Activated CD8-positive, alpha-beta T cell treated with anti-CD3 and anti-CD28 coated beads for 36 hours (primary cell): ENCODE measurements around the gene ADARB1. TPM values are rescaled to one million over a fixed set of nuclear protein-coding genes. Genes with fewer than 3 reads are reported as not detected.

ENCODE experiments used
- ATAC-seq: fragments of 200-7000 bp; cut with Tn5 transposase; one replicate; pipeline ENCODE4 v1.10.0; 2021; ENCODE audit warnings: mild to moderate bottlenecking, moderate library complexity
- CTCF ChIA-PET: fragments of 350-600 bp; sonication (Branson Sonifier 250); formaldehyde crosslinking; loops from one replicate; lab custom pipeline; 2021; ENCODE audit warnings: antibody characterized with exemption; lab: Charles Lee
- POLR2A ChIA-PET: fragments of 350-600 bp; sonication (Branson Sonifier 250); formaldehyde crosslinking; loops from one replicate; lab custom pipeline; 2021; ENCODE audit warnings: antibody characterized with exemption; lab: Charles Lee
- DNase-seq: peaks from one replicate; pipeline ENCODE4 v3.0.0-alpha.2; 2020
- H3K27ac Mint-ChIP-seq: one replicate; pipeline ENCODE4 v1.8.0; 2021; ENCODE audit warnings: mild to moderate bottlenecking, mixed read lengths
- H3K27me3 Mint-ChIP-seq: one replicate; pipeline ENCODE4 v1.8.0; 2021; ENCODE audit warnings: mixed read lengths
- H3K36me3 Mint-ChIP-seq: one replicate; pipeline ENCODE4 v1.8.0; 2021; ENCODE audit warnings: low read depth, mixed read lengths
- H3K4me1 Mint-ChIP-seq: one replicate; pipeline ENCODE4 v1.8.0; 2021; ENCODE audit warnings: low read depth, mixed read lengths
- H3K4me3 Mint-ChIP-seq: one replicate; pipeline ENCODE4 v1.8.0; 2021; ENCODE audit warnings: mild to moderate bottlenecking, moderate library complexity, mixed read lengths
- H3K9me3 Mint-ChIP-seq: one replicate; pipeline ENCODE4 v1.8.0; 2021; ENCODE audit warnings: mixed read lengths
- intact Hi-C: fragments of 100-400 bp; cut with micrococcal nuclease; formaldehyde crosslinking; loops from one replicate; pipeline ENCODE4 v1.10.0; 2022
- total RNA-seq, 2 experiments: library from RNA; stranded (reverse); gene quantifications; one replicate each; pipeline ENCODE4 v1.2.3, GENCODE V29; 2021
- TF ChIP-seq, protein P1 (sequence below): fragments of 200-600 bp; IDR thresholded peaks from one replicate; pipeline ENCODE4 v1.8.0; 2022; ENCODE audit warnings: antibody characterized with exemption, mild to moderate bottlenecking

ADARB1 gene
- total RNA-seq, 2 experiments from 2014 or later, result 36.2 to 37.1 TPM

DNA sequence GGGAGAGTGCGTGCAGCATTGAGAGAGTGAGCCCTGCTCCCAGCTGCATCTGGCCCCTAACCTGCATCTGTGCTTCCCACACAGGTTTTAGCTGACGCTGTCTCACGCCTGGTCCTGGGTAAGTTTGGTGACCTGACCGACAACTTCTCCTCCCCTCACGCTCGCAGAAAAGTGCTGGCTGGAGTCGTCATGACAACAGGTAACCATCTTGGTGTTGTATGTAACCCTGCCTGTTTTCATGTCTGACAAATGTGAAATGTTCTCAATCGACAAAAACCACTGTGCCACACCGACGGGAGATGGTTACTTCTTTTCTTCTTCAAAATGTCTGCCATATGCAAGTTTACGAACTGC is 105.8 kb downstream of the ADARB1 start:
- CTCF ChIA-PET, result interaction anchor here (1.7 kb wide), 1 partner anchor 10 kb away, joined by 3 read pairs; no protein-coding TSS in a partner anchor
- intact Hi-C loops, result no loop called here
- no peaks in the 10 kb centered on the region for H3K27me3 Mint-ChIP-seq
- TF ChIP-seq, protein P1, sequence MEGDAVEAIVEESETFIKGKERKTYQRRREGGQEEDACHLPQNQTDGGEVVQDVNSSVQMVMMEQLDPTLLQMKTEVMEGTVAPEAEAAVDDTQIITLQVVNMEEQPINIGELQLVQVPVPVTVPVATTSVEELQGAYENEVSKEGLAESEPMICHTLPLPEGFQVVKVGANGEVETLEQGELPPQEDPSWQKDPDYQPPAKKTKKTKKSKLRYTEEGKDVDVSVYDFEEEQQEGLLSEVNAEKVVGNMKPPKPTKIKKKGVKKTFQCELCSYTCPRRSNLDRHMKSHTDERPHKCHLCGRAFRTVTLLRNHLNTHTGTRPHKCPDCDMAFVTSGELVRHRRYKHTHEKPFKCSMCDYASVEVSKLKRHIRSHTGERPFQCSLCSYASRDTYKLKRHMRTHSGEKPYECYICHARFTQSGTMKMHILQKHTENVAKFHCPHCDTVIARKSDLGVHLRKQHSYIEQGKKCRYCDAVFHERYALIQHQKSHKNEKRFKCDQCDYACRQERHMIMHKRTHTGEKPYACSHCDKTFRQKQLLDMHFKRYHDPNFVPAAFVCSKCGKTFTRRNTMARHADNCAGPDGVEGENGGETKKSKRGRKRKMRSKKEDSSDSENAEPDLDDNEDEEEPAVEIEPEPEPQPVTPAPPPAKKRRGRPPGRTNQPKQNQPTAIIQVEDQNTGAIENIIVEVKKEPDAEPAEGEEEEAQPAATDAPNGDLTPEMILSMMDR, result no peak
- H3K9me3 Mint-ChIP-seq, result no peaks in the 10 kb centered on the region
- DNase-seq, result no peak
- no peak overlapping the region for H3K4me3 Mint-ChIP-seq
- no peak overlapping the region for H3K27ac Mint-ChIP-seq
- ATAC-seq, result no peak
- H3K36me3 Mint-ChIP-seq, result peaks cover 22% of the 10 kb centered on the region
- no peaks in the 10 kb centered on the region for H3K4me1 Mint-ChIP-seq
- POLR2A ChIA-PET, result no interaction called here

GRCh38 chr21:45182958-45183357 is 108.6 kb downstream of the ADARB1 start:
- ChIA-PET CTCF (interaction anchor here (1.0 to 1.6 kb wide), 5 partner anchors 11 to 126 kb away, joined by 3 to 6 read pairs (median 4); no protein-coding TSS in a partner anchor), POLR2A (interaction anchor here (0.7 kb wide), 2 partner anchors 12 to 758 kb away, joined by 3 read pairs; no protein-coding TSS in a partner anchor)
- no peak overlapping the region for H3K27ac Mint-ChIP-seq
- peaks cover 39% of the 10 kb centered on the region for H3K36me3 Mint-ChIP-seq
- H3K4me1 Mint-ChIP-seq, result no peaks in the 10 kb centered on the region
- intact Hi-C loops, result no loop called here
- DNase-seq (no peak), ATAC-seq (no peak)
- no peak overlapping the region for H3K4me3 Mint-ChIP-seq
- TF ChIP-seq, protein P1, result no peak
- no peaks in the 10 kb centered on the region for H3K27me3 Mint-ChIP-seq
- H3K9me3 Mint-ChIP-seq, result peaks cover 18% of the 10 kb centered on the region

- intact Hi-C loops, result no loop called here
- TF ChIP-seq, protein P1, result no peak
- H3K4me1 Mint-ChIP-seq, result no peaks in the 10 kb centered on the region
- H3K27me3 Mint-ChIP-seq, result no peaks in the 10 kb centered on the region
- peaks cover 25% of the 10 kb centered on the region for H3K9me3 Mint-ChIP-seq
- H3K4me3 Mint-ChIP-seq, result no peak overlapping the region
- DNase-seq, result no peak
- H3K36me3 Mint-ChIP-seq, result peaks cover 48% of the 10 kb centered on the region
- H3K27ac Mint-ChIP-seq, result no peak overlapping the region
- CTCF ChIA-PET, result no interaction called here
- POLR2A ChIA-PET, result no interaction called here
- no peak for ATAC-seq
These were observed 109.5 kb downstream of the ADARB1 start for GRCh38 chr21:45183852-45184251.

DNA sequence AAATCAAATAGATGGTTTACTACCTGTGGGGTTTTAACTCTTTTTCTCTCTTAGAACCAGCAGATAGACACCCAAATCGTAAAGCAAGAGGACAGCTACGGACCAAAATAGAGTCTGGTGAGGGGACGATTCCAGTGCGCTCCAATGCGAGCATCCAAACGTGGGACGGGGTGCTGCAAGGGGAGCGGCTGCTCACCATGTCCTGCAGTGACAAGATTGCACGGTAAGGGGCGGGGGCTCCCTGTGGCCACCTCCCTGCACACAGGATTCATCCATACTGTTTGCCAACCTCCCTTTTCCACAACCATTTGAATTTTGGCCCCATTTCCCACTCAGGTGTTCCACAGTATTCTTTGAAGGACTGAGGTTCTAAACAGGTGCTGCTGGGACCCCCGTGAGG is 110.5 kb downstream of the ADARB1 start:
- POLR2A ChIA-PET, result no interaction called here
- TF ChIP-seq, protein P1, result no peak
- intact Hi-C loops, result no loop called here
- H3K27me3 Mint-ChIP-seq, result no peaks in the 10 kb centered on the region
- no peaks in the 10 kb centered on the region for H3K4me1 Mint-ChIP-seq
- ATAC-seq (no peak), DNase-seq (no peak)
- peaks cover 59% of the 10 kb centered on the region for H3K36me3 Mint-ChIP-seq
- CTCF ChIA-PET, result no interaction called here
- no peak overlapping the region for H3K27ac Mint-ChIP-seq
- peaks cover 27% of the 10 kb centered on the region for H3K9me3 Mint-ChIP-seq
- H3K4me3 Mint-ChIP-seq, result no peak overlapping the region

DNA sequence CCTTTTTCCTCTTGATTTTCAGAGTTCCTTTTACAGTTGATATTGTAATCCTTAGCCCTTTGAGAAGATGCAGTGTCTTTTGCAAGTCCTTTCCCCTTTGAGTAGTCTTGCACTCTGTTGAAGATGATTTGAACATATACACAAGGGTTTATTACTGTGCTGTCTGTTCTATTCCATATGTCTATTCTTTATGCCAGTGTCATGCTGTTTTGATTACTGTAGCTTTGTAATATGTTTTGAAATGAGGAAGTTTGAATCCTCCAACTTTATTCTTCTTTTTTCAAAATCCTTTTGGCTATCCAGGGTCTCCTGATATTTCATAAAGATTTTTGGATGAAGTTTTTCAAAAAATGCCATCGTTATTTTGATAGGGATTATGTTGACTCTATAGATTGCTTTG is 112.3 kb downstream of the ADARB1 start:
- Mint-ChIP-seq H3K27ac (no peak overlapping the region), H3K4me1 (no peaks in the 10 kb centered on the region), H3K27me3 (no peaks in the 10 kb centered on the region), H3K9me3 (peaks cover 33% of the 10 kb centered on the region), H3K36me3 (peaks cover 70% of the 10 kb centered on the region), H3K4me3 (no peak overlapping the region)
- intact Hi-C loops, result no loop called here
- ChIA-PET CTCF (no interaction called here), POLR2A (no interaction called here)
- TF ChIP-seq, protein P1, result no peak
- no peak for ATAC-seq
- DNase-seq, result no peak
